IMR-90 (cell line): ENCODE measurements around the gene MUC5B.

Source experiments
- BHLHE40 ChIP-seq: fragments of 150-350 bp; IDR thresholded peaks from 2 replicates; pipeline ENCODE4 v1.6.1; 2016; ENCODE audit warnings: mild to moderate bottlenecking, low read depth, low read length
- CEBPB ChIP-seq: IDR thresholded peaks from 2 replicates; pipeline ENCODE4 v1.6.1; 2012; ENCODE audit warnings: low read depth, low read length, improper control_type of control experiment
- FOS ChIP-seq: fragments of 150-350 bp; IDR thresholded peaks from 2 replicates; pipeline ENCODE4 v1.6.1; 2016; ENCODE audit warnings: low read depth, low read length
- MAFK ChIP-seq: IDR thresholded peaks from 2 replicates; pipeline ENCODE4 v1.6.1; 2012; ENCODE audit warnings: low read depth, low read length, improper control_type of control experiment
- MAZ ChIP-seq: IDR thresholded peaks from 2 replicates; pipeline ENCODE4 v1.6.1; 2012; ENCODE audit warnings: low read depth, mild to moderate bottlenecking, low read length, improper control_type of control experiment, moderate library complexity, borderline replicate concordance
- NFE2L2 ChIP-seq: fragments of 150-350 bp; IDR thresholded peaks from 2 replicates; pipeline ENCODE4 v1.6.1; 2016; ENCODE audit warnings: low read depth, mild to moderate bottlenecking, low read length
- POLR2A ChIP-seq: IDR thresholded peaks from 2 replicates; pipeline ENCODE4 v1.6.1; 2012; ENCODE audit warnings: mild to moderate bottlenecking, low read depth, low read length
- RAD21 ChIP-seq: IDR thresholded peaks from 2 replicates; pipeline ENCODE4 v1.6.1; 2012; ENCODE audit warnings: low read length, improper control_type of control experiment
- RCOR1 ChIP-seq: IDR thresholded peaks from 2 replicates; pipeline ENCODE4 v1.6.1; 2012; ENCODE audit warnings: mild to moderate bottlenecking, low read length, improper control_type of control experiment; ENCODE audit not compliant: insufficient replicate concordance
- RFX5 ChIP-seq: IDR thresholded peaks from 2 replicates; pipeline ENCODE4 v1.8.0; 2012; ENCODE audit warnings: low read depth, mild to moderate bottlenecking, low read length, moderate library complexity
- SMC3 ChIP-seq: fragments of 150-350 bp; IDR thresholded peaks from 2 replicates; pipeline ENCODE4 v1.6.1; 2016; ENCODE audit warnings: low read depth, mild to moderate bottlenecking, antibody characterized with exemption, low read length, moderate library complexity
- USF2 ChIP-seq: fragments of 150-350 bp; IDR thresholded peaks from 2 replicates; pipeline ENCODE4 v1.6.1; 2017; ENCODE audit warnings: mild to moderate bottlenecking, antibody characterized with exemption, low read length, low read depth
- TF ChIP-seq, protein P1 (sequence below): conservative IDR thresholded peaks from 2 replicates; pipeline ENCODE4 v1.5.1; 2012; ENCODE audit warnings: mild to moderate bottlenecking, low read depth, low read length, improper control_type of control experiment

- TF ChIP-seq, protein P1, sequence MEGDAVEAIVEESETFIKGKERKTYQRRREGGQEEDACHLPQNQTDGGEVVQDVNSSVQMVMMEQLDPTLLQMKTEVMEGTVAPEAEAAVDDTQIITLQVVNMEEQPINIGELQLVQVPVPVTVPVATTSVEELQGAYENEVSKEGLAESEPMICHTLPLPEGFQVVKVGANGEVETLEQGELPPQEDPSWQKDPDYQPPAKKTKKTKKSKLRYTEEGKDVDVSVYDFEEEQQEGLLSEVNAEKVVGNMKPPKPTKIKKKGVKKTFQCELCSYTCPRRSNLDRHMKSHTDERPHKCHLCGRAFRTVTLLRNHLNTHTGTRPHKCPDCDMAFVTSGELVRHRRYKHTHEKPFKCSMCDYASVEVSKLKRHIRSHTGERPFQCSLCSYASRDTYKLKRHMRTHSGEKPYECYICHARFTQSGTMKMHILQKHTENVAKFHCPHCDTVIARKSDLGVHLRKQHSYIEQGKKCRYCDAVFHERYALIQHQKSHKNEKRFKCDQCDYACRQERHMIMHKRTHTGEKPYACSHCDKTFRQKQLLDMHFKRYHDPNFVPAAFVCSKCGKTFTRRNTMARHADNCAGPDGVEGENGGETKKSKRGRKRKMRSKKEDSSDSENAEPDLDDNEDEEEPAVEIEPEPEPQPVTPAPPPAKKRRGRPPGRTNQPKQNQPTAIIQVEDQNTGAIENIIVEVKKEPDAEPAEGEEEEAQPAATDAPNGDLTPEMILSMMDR: no peak
- no peak for TF ChIP-seq POLR2A
- TF ChIP-seq NFE2L2: no peak
- no peak for TF ChIP-seq RFX5
- TF ChIP-seq USF2: no peak
- no peak for TF ChIP-seq RCOR1
- TF ChIP-seq BHLHE40: no peak
- TF ChIP-seq FOS: no peak
- TF ChIP-seq CEBPB: no peak
- TF ChIP-seq SMC3: no peak
- no peak for TF ChIP-seq RAD21
- TF ChIP-seq MAZ: no peak
- no peak for TF ChIP-seq MAFK
Observed at GRCh38 chr11:1179641-1180040, 43.2 kb upstream of the MUC5B start.
